Suprapubic skin (tissue), 3 donors: Measurements from ENCODE around the gene CDH6.

Experiments
- POLR2A ChIP-seq, 2 donors: fragments of 450-650 bp; IDR thresholded peaks; one replicate each; pipeline ENCODE4 v1.6.1; 2017; ENCODE audit warnings: antibody characterized with exemption in 2 of 2, mild to moderate bottlenecking in 2 of 2, moderate library complexity in 2 of 2
- TF ChIP-seq, protein P1 (sequence below), 2 donors: fragments of 200-600 bp in 1 of 2; fragments of 450-650 bp in 1 of 2; sonication (generic) in 1 of 2; IDR thresholded peaks; one replicate each; pipeline ENCODE4 v1.5.1; 2016 to 2019; ENCODE audit warnings: antibody characterized with exemption in 2 of 2, mild to moderate bottlenecking in 1 of 2, moderate library complexity in 1 of 2

DNA sequence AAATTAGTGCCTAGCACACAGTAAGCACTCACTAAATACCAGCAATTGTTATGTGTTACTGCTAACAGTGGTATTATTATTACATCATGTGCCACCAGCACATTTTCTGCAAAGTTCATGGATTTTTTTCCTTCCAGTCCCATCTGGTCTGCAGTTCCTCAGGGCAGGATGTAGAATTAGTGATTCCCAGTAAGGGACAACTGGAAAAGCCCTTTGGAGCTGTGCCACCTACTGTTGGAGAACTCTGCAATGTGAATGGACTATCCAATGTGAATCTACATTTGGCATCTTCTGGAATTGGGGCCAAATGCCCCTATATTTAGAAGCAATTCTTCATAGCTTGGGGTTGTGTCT is 154.0 kb downstream of the CDH6 start:
- TF ChIP-seq, protein P1, sequence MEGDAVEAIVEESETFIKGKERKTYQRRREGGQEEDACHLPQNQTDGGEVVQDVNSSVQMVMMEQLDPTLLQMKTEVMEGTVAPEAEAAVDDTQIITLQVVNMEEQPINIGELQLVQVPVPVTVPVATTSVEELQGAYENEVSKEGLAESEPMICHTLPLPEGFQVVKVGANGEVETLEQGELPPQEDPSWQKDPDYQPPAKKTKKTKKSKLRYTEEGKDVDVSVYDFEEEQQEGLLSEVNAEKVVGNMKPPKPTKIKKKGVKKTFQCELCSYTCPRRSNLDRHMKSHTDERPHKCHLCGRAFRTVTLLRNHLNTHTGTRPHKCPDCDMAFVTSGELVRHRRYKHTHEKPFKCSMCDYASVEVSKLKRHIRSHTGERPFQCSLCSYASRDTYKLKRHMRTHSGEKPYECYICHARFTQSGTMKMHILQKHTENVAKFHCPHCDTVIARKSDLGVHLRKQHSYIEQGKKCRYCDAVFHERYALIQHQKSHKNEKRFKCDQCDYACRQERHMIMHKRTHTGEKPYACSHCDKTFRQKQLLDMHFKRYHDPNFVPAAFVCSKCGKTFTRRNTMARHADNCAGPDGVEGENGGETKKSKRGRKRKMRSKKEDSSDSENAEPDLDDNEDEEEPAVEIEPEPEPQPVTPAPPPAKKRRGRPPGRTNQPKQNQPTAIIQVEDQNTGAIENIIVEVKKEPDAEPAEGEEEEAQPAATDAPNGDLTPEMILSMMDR (IDR thresholded peaks at IDR 0.05) = no peak
- TF ChIP-seq POLR2A (IDR thresholded peaks at IDR 0.05) = no peak
